Suppressor macrophage treated with lipopolysaccharide for 1 hour (primary cell): Measurements from ENCODE around the gene TMEM44.

ENCODE experiments used
- DNase-seq, 3 donors: peaks; one replicate each; pipeline ENCODE4 v3.0.0-alpha.2; 2020 to 2022

The TMEM44 gene

DNA sequence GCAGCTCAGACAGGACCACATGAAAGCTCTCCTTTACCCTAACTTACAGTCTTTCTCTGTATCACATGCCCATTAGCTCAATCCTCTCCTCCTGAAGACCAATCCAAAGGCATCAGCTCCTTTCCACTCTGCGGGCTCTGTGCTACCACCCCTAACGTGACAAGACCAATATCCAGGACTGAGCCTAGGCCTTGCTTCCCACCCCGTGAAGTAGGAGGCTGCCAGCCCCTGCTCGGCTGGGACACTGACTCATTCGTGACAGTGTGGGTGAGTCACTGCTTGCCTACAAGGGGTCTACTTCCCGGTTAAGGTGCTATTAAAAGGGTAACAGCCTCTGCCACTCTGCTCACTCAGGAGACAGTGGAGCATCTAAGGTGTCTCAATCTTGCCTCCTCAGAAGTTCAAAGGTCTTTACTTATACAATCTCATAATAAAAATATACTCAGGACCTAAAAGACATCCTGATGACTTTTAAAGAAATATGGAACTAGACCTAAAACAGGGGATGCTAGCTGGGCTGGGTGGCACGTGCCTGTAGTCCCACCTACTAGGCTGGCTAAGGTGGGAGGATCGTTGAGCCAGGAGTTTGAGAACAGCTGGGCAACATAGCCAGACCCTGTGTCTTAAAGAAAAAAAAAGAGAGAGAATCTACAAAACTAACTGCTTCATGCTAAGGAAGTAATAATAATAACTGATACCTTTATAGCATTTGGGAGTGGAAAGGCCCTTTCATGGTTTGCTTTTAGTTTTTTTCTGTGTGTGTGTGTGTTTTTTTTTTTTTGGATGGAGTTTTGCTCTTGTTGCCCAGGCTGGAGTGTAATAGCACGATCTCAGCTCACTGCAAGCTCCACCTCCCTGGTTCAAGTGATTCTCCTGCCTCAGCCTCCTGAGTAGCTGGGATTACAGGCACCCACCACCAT, 55.0 kb downstream of the TMEM44 start:
- peak; percentile 92 to 94 (median 92) for DNase-seq

DNA sequence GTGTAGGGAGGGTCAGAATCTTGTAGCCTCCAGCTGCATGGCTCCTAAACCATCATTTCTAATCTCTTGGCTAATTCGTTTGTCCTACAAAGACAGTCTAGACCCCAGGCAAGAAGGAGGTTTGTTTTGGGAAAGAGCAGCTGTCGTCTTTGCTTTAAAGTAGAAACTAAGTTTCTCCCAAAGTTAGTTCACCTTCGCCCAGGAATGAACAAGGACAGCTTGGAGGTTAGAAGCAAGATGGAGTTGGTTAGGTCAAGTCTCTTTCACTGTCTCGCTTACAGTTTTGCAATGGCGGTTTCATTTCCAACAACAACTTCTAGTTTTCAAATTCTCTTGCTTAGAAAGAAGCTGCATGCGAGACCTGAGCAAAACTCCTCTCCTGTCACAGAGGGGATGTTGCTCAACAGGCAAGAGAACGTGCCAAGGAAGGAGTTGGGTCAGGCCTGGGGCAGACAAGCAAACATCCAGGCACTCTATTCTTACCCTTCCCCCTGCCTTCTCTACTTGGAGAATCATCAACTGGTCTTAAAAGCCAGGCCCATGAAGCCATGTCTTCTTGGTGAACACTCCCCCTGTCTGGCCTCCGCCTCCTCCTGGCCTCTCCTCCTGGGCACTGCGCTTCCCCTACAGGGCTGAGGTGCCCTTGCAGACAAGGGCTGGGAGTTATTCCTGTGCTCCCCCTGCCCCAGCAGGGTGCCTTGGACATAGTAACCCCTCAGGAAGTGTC, 57.6 kb downstream of the TMEM44 start:
- DNase-seq = peak; percentile 47 to 59 (median 55)

DNA sequence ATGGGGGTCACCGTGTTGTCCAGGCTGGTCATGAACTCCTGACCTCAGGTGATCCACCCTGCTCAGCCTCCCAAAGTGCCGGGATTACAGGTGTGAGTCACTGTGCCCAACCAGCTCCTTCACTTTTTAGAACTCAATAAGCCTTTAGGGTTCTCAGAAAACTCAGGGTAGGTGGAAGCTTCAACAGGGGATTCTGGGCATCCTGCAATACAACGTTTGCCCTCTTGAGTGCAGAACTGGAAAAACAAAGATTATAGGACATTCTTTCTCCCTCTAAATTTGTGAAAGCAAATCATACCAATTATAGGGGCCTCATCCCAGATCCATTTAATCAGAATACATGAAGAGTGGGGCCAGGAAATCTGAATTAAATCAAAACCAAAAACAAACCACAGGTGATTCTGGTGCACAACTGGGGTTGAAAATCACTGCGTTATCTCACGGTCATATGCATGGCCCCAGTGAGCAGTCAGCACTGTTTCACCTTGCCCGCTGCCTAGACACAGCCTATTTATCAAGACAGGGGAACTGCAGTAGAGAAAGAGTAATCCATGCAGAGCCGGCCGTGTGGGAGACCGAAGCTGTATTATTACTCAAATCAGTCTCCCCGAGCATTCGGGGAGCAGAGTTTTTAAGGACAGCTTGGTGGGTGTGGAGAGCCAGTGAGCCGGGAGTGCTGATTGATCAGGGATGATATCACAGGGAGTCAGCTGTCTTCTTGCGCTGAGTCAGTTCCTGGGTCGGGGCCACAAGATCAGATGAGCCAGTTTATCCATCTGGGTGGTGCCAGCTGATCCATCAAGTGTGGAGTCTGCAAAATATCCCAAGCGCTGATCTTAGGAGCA, 58.4 kb downstream of the TMEM44 start:
- DNase-seq = peak; percentile 84 to 88 (median 87)

DNA sequence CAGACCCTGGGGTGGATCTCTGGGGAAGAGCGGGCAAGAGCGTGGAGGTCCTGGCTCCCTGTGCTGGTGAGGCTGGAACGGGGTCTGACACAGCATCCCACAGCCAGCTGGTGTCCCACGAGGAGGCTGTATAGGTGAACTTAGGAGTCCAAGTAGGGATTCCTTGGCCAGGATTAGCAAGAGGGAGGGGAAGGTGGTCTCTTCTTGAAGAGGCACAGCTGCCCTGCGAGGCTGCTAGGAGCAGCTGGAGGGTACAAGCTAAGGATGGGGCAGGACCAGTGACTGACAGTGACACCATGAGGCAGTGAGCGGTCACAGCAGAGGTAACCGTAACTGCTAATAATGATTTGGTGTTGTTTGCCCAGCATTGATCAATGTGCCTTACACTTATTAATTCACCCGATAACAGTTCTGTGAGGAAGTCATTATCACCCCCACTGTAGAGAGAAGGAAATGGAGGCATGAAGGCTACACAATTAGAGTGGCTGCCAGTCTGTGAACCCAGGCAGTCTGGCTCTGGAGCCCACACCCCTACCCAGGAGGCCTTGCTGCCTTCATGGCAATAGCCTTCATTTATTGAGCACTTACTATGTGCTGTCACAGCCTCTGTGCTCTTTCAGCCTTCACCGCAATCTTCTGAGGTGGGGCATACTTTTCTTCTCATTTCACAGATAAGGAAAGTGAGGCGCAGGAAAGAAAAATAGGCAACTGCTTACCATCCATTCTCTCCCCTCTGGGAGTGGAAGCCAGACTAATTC, 59.4 kb downstream of the TMEM44 start:
- peak; percentile 69 to 78 (median 77) for DNase-seq

DNA sequence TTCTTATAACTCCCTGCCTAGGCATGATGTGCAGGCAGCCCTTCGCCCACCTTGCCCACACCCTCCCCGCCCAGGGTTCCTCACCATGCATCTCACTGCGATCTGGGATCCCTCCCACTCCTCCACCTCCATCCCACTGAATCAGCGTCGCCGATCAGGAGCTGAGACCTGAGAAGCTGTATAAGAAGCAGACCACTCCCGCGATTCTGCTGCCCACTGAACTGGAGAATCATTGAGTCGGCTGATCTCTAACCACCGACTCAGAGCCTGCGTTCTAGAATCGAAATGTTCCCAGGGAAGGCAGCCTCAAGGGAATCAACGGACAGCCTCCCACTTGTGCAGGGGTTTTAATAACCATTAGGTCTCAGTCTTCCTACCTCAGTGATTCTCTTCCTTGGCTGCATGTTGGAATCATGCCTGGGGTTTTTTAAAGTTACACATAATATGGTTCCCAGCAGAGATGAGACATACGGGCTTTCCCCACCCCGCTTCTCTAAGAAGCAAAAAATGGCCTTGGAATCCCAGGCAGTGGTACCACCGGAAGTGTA, 60.2 kb downstream of the TMEM44 start:
- peak; percentile 92 to 97 (median 94) for DNase-seq

DNA sequence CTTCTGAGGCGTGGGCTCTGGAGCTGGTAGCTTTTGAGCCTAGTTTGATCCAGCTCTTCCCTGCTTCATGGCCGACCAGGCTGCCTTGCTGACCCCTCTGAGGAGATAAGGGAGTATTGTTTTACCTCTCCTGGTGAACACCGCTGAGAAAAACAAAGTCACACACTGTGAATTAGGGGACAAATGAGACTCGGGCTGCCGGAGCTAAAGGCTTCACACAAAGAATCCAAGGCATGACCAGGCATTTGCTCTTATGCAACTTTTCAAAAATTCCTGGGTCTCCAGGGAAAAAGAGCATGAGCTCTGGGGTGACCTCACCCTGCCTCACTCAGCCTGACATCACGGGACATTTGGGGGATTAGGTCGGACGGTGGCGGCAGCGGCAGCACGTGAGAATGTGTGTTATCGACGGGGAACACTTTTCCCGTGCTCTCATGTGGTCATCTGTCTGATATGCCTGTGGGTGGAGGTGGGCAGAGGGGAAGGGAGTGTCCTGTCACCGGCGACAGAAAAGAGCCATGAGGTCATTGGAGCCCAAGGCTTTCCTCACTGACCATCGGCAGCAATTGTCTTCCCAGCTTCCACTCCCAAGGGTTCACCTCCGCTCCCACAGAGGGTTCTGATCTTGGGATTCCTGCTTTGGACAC, 61.0 kb downstream of the TMEM44 start:
- DNase-seq = peak; percentile 97 to 100 (median 99)

DNA sequence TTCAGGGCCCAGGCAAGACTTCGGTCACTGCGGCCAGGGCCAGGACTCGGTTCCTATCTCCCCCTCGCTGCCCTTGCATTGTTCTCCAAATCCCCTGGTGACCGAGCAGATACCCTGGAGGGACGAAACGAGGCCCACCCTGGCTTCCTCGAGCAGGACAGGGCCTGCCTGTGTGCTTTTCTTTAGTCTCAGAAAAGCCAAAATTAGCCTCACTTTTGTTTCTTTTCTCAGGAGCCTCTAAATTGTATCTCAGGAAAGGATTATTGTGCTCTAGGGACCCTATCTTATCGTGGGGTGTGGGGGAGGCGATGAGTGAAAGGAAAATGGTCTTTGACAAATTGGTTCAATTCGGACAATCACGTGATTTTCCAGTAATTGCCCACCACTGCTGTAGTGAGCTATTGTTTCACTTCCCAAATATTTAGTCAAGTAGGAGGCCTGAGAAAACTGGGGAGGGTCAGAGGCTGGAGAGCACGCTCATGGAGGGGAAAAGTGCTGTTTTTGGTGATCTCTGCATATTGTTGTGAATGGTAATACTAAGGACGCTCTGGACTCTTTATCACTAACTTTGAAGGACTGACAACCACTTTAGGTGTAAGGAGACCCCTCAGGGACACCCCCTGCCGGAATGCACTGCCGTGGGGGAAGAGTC, 61.6 kb downstream of the TMEM44 start:
- peak; percentile 80 to 94 (median 81) for DNase-seq

DNA sequence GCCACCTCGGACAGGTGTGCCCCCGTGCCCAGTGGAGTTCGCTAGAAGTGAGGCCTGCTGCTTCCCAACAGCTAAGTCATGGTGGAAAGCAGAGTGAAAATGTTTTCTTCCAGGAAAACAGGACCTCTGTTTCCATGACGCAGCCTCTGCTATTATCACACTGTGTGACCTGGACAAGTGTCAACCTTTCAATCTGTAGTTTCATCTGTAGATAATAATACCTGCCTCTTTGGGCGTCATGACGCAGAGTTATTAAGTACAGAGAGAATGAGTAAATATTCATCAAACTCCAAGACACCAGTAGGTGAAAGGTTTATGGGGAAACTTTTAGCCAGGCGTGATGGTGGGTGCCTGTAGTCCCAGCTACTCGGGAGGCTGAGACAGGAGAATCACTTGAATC, 62.3 kb downstream of the TMEM44 start:
- no peak for DNase-seq

DNA sequence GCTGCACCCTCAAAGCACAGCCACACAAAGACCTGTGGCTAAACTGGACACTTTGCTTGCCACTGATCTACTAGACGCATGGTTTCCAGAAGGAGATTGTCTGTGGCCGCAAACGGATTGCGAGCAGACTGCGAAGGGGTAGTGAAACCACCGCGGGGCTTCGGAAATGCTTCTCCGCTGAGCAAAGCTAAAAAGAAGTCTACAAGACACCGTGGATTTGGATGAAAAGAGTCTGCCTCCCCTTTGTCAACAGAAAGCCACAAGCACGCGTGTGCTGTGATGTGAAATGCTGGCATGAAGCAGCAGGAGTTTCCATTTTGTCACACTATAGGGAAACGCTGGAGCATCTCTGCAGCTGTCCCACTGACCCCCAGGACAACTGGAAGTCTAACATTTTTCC, 63.0 kb downstream of the TMEM44 start:
- DNase-seq = peak; percentile 78 to 90 (median 81)

DNA sequence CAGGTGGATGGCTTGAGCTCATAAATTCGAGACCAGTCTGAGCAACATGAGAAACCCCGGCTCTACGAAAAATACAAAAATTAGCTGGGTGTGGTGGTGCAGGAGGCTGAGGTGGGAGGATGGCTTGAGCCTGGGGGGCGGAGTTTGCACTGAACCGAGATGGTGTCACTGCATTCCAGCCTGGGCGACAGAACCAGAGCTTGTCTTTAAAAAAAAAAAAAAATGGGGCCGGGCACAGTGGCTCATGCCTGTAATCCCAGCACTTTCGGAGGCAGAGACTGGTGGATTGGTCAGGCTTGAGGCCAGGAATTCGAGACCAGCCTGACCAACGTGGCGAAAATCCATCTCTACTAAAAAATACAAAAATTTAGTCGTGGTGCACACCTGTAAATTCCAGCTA, 64.0 kb downstream of the TMEM44 start:
- DNase-seq = no peak

DNA sequence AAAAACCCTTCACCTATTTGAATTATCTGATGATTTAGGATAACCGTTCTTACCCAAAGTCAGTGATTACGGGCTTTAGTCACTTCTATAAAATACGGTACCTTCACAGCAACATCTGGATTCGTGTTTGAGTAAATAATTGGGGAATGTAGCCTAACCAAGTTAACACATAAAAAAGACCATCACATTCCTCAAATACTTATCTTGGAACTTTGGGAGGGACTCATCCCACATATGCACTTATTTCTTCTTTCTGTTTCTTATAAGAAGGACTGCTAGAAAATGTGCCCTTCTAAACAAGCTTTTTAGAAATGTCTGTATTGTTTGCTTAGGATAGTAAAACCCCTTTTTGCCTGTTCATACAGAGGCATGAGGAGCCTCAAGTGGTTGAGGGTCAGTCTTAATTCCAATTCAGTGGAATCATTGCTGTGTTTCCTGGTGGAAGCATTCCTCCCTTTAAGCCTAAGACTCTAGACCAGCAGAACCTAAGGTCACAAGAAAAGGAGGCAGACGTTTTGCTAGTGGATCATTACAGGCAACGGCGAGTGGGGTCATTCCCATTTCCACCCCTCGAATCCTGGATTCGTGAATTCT, 67.5 kb downstream of the TMEM44 start:
- DNase-seq = no peak

DNA sequence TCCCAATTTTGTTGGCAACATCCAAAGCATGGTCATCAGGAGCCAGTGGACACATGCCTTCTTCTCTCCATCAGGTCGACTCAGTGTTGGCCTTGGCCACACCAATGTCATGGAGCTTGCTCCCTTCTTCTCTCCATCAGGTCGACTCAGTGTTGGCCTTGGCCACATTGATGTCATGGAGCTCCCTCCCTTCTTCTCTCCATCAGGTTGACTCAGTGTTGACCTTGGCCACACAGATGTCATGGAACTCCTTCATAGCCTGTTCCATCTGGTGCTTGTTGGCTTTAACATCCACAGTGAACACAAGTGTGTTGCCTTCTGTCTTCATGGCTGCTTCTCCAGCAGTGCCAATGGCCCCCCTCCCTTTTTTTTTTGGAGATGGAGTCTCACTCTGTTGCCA, 70.2 kb downstream of the TMEM44 start:
- no peak for DNase-seq

DNA sequence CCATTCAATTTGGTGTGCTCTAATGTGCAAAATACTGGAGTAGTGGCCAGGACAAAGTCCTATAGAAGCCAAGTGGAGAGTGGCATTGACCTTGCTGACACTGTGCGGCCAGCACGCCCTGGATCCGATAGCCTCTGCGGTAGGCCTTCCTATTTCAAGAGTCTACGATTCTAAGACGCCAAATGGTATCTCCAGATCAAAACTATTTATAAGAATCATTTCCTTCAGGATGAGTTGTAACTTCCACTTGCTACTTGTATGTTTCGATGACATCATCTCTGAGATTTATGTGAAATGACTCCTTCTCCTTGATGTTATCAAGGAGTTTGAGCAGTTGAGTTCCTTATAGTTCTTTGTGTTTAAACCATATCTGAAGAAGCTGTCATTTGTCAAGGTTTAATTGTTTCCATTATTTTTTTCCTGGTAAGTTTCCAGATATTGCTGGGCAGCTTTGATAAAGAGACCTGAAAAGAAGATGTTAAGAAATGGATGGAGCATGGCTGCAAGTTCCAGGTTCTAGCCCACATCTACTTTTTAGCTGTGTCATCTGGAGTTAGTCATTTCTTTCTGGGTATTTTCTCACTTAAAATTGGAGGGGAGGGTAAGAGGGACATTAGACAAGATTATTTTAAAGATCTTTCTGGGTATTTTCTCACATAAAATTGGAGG, 71.8 kb downstream of the TMEM44 start:
- peak; percentile 60 to 93 (median 86) for DNase-seq

DNA sequence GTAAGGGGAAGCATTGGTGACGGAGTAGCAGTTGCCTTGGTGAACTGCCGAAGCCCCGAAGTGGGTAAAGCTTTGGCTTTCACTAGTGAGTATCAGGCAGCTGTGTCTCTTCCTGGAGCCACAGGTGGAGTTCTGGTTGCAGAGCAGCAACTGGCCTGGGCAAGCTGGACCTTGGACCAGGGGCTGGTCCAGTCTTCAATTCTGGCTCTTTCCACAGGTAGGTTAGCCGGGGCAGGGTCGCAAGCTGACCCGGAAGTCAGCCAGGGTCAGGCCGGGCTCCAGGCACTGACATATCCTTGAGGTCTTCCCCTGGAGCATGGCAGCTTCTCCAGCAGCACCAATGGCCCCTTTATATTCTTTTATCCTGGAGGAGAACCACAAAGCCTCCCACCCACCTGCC, 73.2 kb downstream of the TMEM44 start:
- no peak for DNase-seq

DNA sequence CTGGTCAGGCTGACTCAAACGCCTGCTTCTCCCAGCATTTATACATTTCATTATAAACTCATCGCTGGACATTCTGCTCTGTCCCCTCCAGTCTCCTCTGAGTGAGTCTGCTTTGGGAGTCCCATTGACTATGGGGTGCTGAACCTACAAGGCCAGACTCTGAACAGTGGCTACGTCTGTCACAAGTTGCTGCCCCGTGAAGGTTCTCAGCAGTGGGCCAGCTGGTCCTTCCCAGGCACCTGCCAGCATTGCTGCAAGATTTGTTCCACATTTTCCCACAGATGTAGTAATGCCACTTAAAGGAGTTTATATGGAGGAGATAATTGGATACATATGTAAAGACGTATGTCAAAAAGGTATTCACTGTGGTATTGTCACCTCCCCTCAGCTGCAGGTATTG, 73.7 kb downstream of the TMEM44 start:
- no peak for DNase-seq

DNA sequence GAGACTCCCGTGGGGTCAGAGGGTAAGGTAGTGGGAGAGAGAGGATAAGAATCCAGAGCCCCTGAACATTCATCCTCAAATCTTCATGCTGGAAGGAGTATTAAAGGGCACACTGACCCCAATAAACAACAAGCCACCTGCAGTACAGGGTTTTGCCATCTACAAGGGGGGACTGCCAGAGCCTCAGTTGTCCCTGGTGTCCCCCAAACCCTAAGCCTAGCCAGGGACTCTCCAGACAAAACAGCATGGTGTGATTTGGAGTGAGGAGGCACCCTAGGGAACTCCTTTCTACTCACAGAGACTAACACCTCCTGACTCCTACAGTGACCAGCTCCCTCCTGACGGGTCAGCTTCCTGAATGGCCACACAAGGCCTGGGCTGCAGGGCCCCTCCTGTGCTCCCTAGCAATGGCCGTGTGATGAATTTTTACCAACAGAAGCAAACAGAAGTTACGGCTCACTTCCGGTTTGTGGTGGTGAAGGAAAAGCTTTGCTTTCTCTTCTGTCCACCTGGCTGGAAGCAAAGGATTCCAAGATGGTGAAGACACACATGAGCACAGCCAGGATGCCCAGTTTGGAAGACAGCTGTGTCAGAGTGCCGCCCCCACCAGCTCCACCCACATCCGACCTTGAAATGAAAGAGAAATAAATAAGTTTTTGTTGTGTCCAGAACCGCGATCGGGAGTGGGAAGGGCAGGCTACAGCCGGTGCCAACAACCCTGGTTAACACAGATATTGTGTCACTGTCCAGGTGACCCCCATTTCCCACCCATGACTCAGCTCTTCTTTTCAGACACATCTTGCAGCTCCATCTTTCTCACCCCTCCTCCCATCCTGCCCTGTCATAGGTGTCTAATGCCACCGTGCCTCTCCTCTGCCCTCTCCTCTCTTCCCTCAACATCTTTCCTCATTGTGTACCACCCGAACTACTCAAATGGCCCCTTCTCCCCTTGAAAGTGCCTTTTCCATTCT, 76.8 kb downstream of the TMEM44 start:
- peak in 2 of 3 donors; percentile 41 to 53 for DNase-seq

DNA sequence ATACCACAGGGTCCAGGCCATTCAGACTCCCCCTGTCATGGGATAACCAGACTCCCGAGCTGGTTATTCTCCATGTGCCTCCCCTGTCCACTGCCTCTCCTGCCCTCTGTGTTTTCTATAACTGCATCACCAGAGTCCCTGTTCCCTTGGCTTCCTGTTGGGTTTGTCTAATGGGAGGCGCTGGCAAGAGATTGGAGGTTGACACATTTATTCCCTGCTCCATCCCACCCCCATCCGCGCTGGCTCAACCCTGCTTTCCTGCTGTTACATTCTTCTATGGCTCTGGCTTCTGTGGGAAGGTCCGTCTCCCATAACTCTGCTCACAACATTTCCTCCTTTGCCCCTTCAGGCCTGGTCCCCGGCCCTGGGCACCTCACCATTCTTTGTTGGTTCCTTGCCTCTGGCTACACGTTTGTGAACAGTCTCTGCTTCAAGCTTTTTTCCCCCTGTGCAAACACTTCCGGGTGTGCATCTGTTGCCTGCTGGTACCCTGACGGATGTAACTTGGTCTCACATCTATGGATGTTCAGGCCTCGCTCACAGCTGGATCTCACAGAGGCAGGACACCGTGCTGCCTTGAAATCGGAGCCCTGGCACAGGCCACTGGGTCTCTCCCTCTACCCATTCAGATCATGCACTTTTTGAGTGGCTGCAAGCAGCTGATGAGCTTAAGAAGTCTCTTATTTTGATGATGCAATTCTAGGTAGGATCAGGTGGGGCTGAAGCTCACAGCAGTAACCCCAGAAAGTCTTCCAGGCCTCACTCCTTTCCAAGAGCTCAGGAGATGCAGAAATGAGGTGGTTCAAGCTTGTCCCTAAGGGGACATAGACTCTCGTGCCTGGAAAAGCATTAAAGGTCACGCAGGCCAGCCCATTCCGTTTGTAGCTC, 77.8 kb downstream of the TMEM44 start:
- no peak for DNase-seq
